Measurements from ENCODE around the gene PPIA.
"Not testable (repeated sequence)": the region's sequence is repeated elsewhere in the genome, so short reads cannot be mapped to it uniquely, and the experiment has no call there.

Gene PPIA

GRCh38 chr7:44768628-44769371 lies 27.7 kb upstream of the PPIA start:
- peak overlapping the region; percentile 24 for H3K4me3 Mint-ChIP-seq
- intact Hi-C loops (cut with micrococcal nuclease), result no loop called here

GRCh38 chr7:44769376-44769775 lies 27.1 kb upstream of the PPIA start:
- H3K36me3 Mint-ChIP-seq (ENCODE audit: low read depth), result peaks cover 43% of the 10 kb centered on the region
- H3K27me3 Mint-ChIP-seq, result peaks cover 7% of the 10 kb centered on the region
- peak overlapping the region; percentile 37 for H3K4me3 Mint-ChIP-seq
- peaks cover 40% of the 10 kb centered on the region for H3K4me1 Mint-ChIP-seq (ENCODE audit: low read depth)
- H3K27ac Mint-ChIP-seq, result peak overlapping the region; percentile 58
- intact Hi-C loops (cut with micrococcal nuclease), result no loop called here
- no peaks in the 10 kb centered on the region for H3K9me3 Mint-ChIP-seq

More at GRCh38 chr7:44768628-44769371, 27.7 kb upstream of the PPIA start:
- H3K4me1 Mint-ChIP-seq (ENCODE audit: low read depth), result peaks cover 40% of the 10 kb centered on the region
- no peak overlapping the region for H3K27ac Mint-ChIP-seq
- peaks cover 4% of the 10 kb centered on the region for H3K27me3 Mint-ChIP-seq
- H3K36me3 Mint-ChIP-seq (ENCODE audit: low read depth), result peaks cover 49% of the 10 kb centered on the region
- H3K9me3 Mint-ChIP-seq, result no peaks in the 10 kb centered on the region

DNA sequence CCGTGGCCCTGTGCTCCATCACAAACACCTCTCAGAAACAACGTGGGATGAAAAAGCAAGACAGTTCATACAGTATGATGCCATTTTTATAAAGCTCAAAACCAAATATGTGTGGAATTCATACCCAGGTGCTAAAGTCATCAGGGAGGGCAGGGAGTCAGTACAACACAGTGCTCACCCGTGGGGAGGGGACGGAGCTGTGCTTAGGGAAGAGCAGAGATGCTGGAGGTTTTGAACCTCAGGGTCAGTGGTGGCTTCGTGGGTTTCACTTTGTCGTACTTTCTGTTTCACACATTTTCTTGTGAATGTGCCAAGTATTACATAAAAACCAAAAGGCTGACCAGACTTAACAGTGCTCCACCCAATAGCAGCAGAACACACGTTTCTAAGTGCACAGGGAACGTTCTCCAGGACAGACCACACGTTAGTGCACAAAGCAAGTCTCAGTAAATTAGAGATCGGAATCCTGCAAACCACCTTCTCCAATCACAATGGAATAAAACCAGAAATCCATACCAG lies 26.6 kb upstream of the PPIA start:
- peaks cover 38% of the 10 kb centered on the region for H3K36me3 Mint-ChIP-seq (ENCODE audit: low read depth)
- H3K9me3 Mint-ChIP-seq, result no peaks in the 10 kb centered on the region
- intact Hi-C loops (cut with micrococcal nuclease), result no loop called here
- H3K27me3 Mint-ChIP-seq, result peaks cover 9% of the 10 kb centered on the region
- peak overlapping the region; percentile 37 for H3K4me3 Mint-ChIP-seq
- peak overlapping the region; percentile 58 for H3K27ac Mint-ChIP-seq
- H3K4me1 Mint-ChIP-seq (ENCODE audit: low read depth), result peaks cover 40% of the 10 kb centered on the region

- peaks cover 40% of the 10 kb centered on the region for H3K4me1 Mint-ChIP-seq (ENCODE audit: low read depth)
- H3K27me3 Mint-ChIP-seq, result peaks cover 11% of the 10 kb centered on the region
- no peak overlapping the region for H3K27ac Mint-ChIP-seq
- H3K36me3 Mint-ChIP-seq (ENCODE audit: low read depth), result peaks cover 23% of the 10 kb centered on the region
- intact Hi-C loops (cut with micrococcal nuclease), result no loop called here
- no peaks in the 10 kb centered on the region for H3K9me3 Mint-ChIP-seq
- no peak overlapping the region for H3K4me3 Mint-ChIP-seq
Observed at GRCh38 chr7:44771358-44771757, 25.1 kb upstream of the PPIA start.

- Mint-ChIP-seq H3K36me3 (ENCODE audit: low read depth) (peaks cover 12% of the 10 kb centered on the region), H3K9me3 (no peaks in the 10 kb centered on the region), H3K27ac (no peak overlapping the region), H3K4me1 (ENCODE audit: low read depth) (peaks cover 39% of the 10 kb centered on the region), H3K27me3 (peaks cover 11% of the 10 kb centered on the region), H3K4me3 (no peak overlapping the region)
- intact Hi-C loops (cut with micrococcal nuclease), result no loop called here
Observed at GRCh38 chr7:44772440-44772839, 24.0 kb upstream of the PPIA start.

DNA sequence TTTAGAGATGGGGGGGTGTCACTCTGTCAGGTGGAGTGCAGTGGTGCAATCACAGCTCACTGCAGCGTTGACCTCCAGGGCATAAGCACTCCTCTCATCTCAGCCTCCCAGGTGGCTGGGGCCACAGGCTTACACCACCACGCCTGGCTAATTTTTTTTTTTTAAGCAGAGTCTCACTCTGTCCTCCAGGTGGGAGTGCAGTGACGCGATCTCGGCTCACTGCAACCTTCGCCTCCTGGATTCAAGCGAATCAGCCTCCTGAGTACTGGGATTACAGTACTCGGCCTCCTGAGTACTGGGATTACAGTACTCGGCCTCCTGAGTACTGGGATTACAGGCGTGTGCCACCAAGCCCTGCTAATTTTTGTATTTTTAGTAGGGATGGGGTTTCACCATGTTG lies 23.6 kb upstream of the PPIA start:
- H3K27ac Mint-ChIP-seq, result no peak overlapping the region
- H3K9me3 Mint-ChIP-seq, result no peaks in the 10 kb centered on the region
- peaks cover 11% of the 10 kb centered on the region for H3K27me3 Mint-ChIP-seq
- H3K36me3 Mint-ChIP-seq (ENCODE audit: low read depth), result peaks cover 8% of the 10 kb centered on the region
- H3K4me3 Mint-ChIP-seq, result no peak overlapping the region
- intact Hi-C loops (cut with micrococcal nuclease), result no loop called here
- H3K4me1 Mint-ChIP-seq (ENCODE audit: low read depth), result peaks cover 34% of the 10 kb centered on the region

GRCh38 chr7:44774486-44774885 lies 22.0 kb upstream of the PPIA start:
- peaks cover 18% of the 10 kb centered on the region for H3K4me1 Mint-ChIP-seq (ENCODE audit: low read depth)
- H3K36me3 Mint-ChIP-seq (ENCODE audit: low read depth); H3K4me3 Mint-ChIP-seq; intact Hi-C loops (cut with micrococcal nuclease); H3K9me3 Mint-ChIP-seq; H3K27ac Mint-ChIP-seq: not testable (repeated sequence)
- peaks cover 11% of the 10 kb centered on the region for H3K27me3 Mint-ChIP-seq

DNA sequence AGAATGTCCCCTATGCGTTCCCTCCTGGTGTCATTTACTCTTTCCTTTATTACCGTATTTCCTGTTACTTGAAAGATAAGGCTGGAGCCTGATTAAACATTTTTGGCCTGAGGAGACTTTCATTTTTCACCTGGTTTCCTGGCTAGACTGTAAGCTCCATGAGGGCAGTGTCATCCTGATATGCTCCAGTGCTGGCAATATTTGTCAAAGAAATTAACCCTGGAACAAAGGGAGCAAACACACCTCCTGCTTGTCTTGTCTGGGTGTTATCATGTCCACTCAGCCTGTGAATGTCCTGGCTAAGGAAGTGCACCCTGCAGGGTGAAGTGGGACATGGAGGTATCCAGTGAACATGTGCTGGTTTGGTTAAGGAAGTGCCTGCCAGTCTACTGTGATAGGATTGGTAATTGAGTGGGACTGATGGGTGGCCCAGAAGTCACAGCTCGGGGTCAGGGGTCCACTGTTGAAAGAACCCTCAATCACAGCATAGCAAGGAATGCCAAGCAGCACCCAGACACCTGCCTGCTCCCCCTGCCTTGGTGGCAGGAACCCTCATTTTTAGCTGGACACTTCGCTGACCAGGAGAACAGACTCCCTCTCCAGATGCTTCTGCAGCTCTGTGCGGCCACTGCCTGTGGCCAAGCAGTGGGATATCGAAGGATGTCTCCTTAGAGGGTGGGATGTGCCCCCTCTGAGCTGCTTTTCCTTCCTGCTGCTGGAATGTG lies 20.9 kb upstream of the PPIA start:
- peaks cover 11% of the 10 kb centered on the region for H3K27me3 Mint-ChIP-seq
- no peaks in the 10 kb centered on the region for H3K9me3 Mint-ChIP-seq
- no peak overlapping the region for H3K27ac Mint-ChIP-seq
- peaks cover 8% of the 10 kb centered on the region for H3K4me1 Mint-ChIP-seq (ENCODE audit: low read depth)
- H3K4me3 Mint-ChIP-seq, result no peak overlapping the region
- intact Hi-C loops (cut with micrococcal nuclease), result no loop called here
- H3K36me3 Mint-ChIP-seq (ENCODE audit: low read depth), result no peaks in the 10 kb centered on the region

GRCh38 chr7:44776211-44776610 lies 20.3 kb upstream of the PPIA start:
- intact Hi-C loops (cut with micrococcal nuclease), result no loop called here
- Mint-ChIP-seq H3K27me3 (peaks cover 11% of the 10 kb centered on the region), H3K4me3 (no peak overlapping the region), H3K27ac (no peak overlapping the region), H3K4me1 (ENCODE audit: low read depth) (peaks cover 3% of the 10 kb centered on the region), H3K36me3 (ENCODE audit: low read depth) (no peaks in the 10 kb centered on the region), H3K9me3 (no peaks in the 10 kb centered on the region)

- Mint-ChIP-seq H3K4me3 (no peak overlapping the region), H3K36me3 (ENCODE audit: low read depth) (no peaks in the 10 kb centered on the region), H3K4me1 (ENCODE audit: low read depth) (no peaks in the 10 kb centered on the region), H3K27ac (no peak overlapping the region), H3K9me3 (peaks cover 10% of the 10 kb centered on the region), H3K27me3 (no peaks in the 10 kb centered on the region)
- intact Hi-C loops (cut with micrococcal nuclease), result no loop called here
Observed at GRCh38 chr7:44782460-44782859, 14.0 kb upstream of the PPIA start.

- intact Hi-C loops (cut with micrococcal nuclease), result no loop called here
- Mint-ChIP-seq H3K27me3 (no peaks in the 10 kb centered on the region), H3K4me1 (ENCODE audit: low read depth) (no peaks in the 10 kb centered on the region), H3K9me3 (peaks cover 10% of the 10 kb centered on the region), H3K4me3 (no peak overlapping the region), H3K36me3 (ENCODE audit: low read depth) (no peaks in the 10 kb centered on the region), H3K27ac (no peak overlapping the region)
Observed at GRCh38 chr7:44783407-44783806, 13.1 kb upstream of the PPIA start.

DNA sequence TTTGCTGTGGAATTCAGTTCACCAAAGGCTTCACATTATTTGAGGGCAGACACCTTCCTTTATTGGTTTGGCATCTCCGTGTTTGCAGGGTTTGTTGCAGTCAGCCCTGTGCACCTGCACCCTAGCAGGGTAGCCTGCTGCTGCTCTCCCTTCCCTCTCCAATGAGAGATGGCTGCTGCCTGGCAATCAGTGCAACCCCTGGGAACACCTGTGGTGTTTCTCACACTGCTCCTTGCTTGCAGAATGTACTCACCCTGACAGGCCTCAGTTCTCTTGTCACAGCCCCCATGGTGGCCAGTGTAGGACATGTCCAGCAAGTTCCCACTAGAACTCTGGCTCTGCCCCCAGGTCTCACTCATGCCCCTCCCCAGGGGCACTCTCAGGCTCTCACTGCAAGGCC lies 12.1 kb upstream of the PPIA start:
- H3K9me3 Mint-ChIP-seq, result peaks cover 10% of the 10 kb centered on the region
- intact Hi-C loops (cut with micrococcal nuclease), result no loop called here
- no peaks in the 10 kb centered on the region for H3K27me3 Mint-ChIP-seq
- no peaks in the 10 kb centered on the region for H3K36me3 Mint-ChIP-seq (ENCODE audit: low read depth)
- H3K4me3 Mint-ChIP-seq, result no peak overlapping the region
- no peaks in the 10 kb centered on the region for H3K4me1 Mint-ChIP-seq (ENCODE audit: low read depth)
- H3K27ac Mint-ChIP-seq, result no peak overlapping the region

- H3K9me3 Mint-ChIP-seq, result peaks cover 10% of the 10 kb centered on the region
- H3K4me1 Mint-ChIP-seq (ENCODE audit: low read depth); H3K27me3 Mint-ChIP-seq; H3K4me3 Mint-ChIP-seq; H3K27ac Mint-ChIP-seq; intact Hi-C loops (cut with micrococcal nuclease); H3K36me3 Mint-ChIP-seq (ENCODE audit: low read depth): not testable (repeated sequence)
Observed at GRCh38 chr7:44785218-44785617, 11.3 kb upstream of the PPIA start.

DNA sequence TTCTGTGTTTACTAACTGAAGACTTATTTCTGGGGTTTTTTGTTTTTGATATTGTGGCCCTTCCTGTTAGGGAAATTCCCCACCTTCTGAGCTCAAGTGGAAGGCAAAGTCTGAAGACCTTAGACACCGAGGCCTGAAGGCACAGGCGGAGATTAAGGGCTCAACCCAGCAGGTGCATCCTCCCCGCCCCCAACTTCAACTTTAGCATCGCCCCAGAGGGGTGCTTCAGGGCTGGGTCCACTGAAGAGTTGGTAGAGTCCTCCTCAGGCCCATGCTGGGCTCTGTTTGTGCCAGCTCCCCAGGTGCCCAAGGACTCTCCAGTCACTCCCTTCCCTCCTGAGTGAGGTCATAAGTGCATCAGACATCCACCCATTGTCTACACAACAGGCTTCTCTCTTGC lies 9.4 kb upstream of the PPIA start:
- H3K4me1 Mint-ChIP-seq (ENCODE audit: low read depth), result no peaks in the 10 kb centered on the region
- intact Hi-C loops (cut with micrococcal nuclease), result no loop called here
- peaks cover 10% of the 10 kb centered on the region for H3K9me3 Mint-ChIP-seq

More for the DNA sequence above, 9.4 kb upstream of the PPIA start:
- no peaks in the 10 kb centered on the region for H3K27me3 Mint-ChIP-seq
- no peaks in the 10 kb centered on the region for H3K36me3 Mint-ChIP-seq (ENCODE audit: low read depth)
- no peak overlapping the region for H3K27ac Mint-ChIP-seq
- no peak overlapping the region for H3K4me3 Mint-ChIP-seq

Data from dendritic cell treated with granulocyte-macrophage colony-stimulating factor and Interleukin-4, amounts not matched to agents 40 ng/mL and 50 ng/mL, for 4 days (primary cell).